GM12878 (cell line): ENCODE results near the gene IL27RA. TPM values are rescaled to one million over a fixed set of nuclear protein-coding genes. Genes with fewer than 3 reads are reported as not detected.

ENCODE experiments used
- ATAC-seq: fragments of 200-7000 bp; cut with Tn5 transposase; 3 replicates; pipeline ENCODE4 v1.9.1; 2020; ENCODE audit warnings: mild to moderate bottlenecking, moderate library complexity
- BruUV-seq: library from RNA; stranded (reverse); fragments of 400-500 nt; replicated peaks from 2 replicates; lab custom pipeline; 2021; lab: Mats Ljungman, UMichigan
- CTCF ChIA-PET: fragments of 300-600 bp; sonication (Branson Sonifier 250); formaldehyde crosslinking; extraction: SDS; loops from one replicate; lab custom pipeline; 2021; ENCODE audit warnings: inconsistent platforms; lab: Yijun Ruan, JAX
- POLR2A ChIA-PET: fragments of 350-600 bp; formaldehyde crosslinking; extraction: SDS; loops from one replicate; lab custom pipeline; 2021; ENCODE audit warnings: inconsistent platforms; lab: Charles Lee
- RAD21 ChIA-PET: fragments of 300-600 bp; sonication (Branson Sonifier 250); formaldehyde crosslinking; loops from one replicate; lab custom pipeline; 2023; ENCODE audit warnings: antibody characterized with exemption; ENCODE audit not compliant: unreplicated experiment; lab: Charles Lee
- SMC1A ChIA-PET: fragments of 300-600 bp; sonication (Branson Sonifier 250); formaldehyde crosslinking; loops from one replicate; lab custom pipeline; 2023; ENCODE audit not compliant: unreplicated experiment, uncharacterized antibody; lab: Charles Lee
- DNase-seq: peaks from one replicate; pipeline ENCODE4 v3.0.0-alpha.2; 2011; ENCODE audit warnings: low read depth, low spot score
- FAIRE-seq: peaks from 3 replicates; lab custom pipeline; 2011; peaks lifted over from hg19 to GRCh38; lab: Jason Lieb, UNC
- H2AFZ ChIP-seq: 2 replicates; pipeline ENCODE4 v1.6.0; 2011; ENCODE audit warnings: low read depth, low read length, control low read depth; ENCODE audit not compliant: control insufficient read depth
- H3K27ac ChIP-seq: 2 replicates; pipeline ENCODE4 v1.5.1; 2011; ENCODE audit warnings: control low read depth; ENCODE audit not compliant: control insufficient read depth, insufficient read depth
- H3K27me3 ChIP-seq, 2 experiments: replicated peaks in 1 of 2; 2 replicates each; pipeline versions ENCODE4 v1.6.0 to v1.6.1; 2011; ENCODE audit warnings: low read length in 1 of 2; ENCODE audit not compliant: control insufficient read depth in 2 of 2, insufficient read depth in 2 of 2
- H3K36me3 ChIP-seq, 2 experiments: 2 replicates each; pipeline ENCODE4 v1.5.1; 2011; ENCODE audit warnings: low read length in 1 of 2; ENCODE audit not compliant: control insufficient read depth in 2 of 2, insufficient read depth in 2 of 2
- H3K4me1 ChIP-seq: 2 replicates; pipeline ENCODE4 v1.6.1; 2011; ENCODE audit warnings: mild to moderate bottlenecking, low read length, moderate library complexity, mixed read lengths; ENCODE audit not compliant: control insufficient read depth, insufficient read depth
- H3K4me2 ChIP-seq: 2 replicates; pipeline ENCODE4 v1.6.0; 2011; ENCODE audit warnings: control low read depth; ENCODE audit not compliant: control insufficient read depth, insufficient read depth
- H3K4me3 ChIP-seq: fragments of 200-600 bp; sonication (generic); 2 replicates; pipeline ENCODE4 v1.5.1; 2016
- H3K79me2 ChIP-seq: 2 replicates; pipeline ENCODE4 v1.6.0; 2011; ENCODE audit warnings: low read length; ENCODE audit not compliant: control insufficient read depth, insufficient read depth
- H3K9ac ChIP-seq: 2 replicates; pipeline ENCODE4 v1.8.0; 2011; ENCODE audit warnings: low read length, control low read depth, mixed read lengths; ENCODE audit not compliant: control insufficient read depth, insufficient read depth
- H3K9me3 ChIP-seq: replicated peaks from 3 replicates; pipeline ENCODE4 v1.5.1; 2011; ENCODE audit warnings: mild to moderate bottlenecking, low read length; ENCODE audit not compliant: control insufficient read depth, insufficient read depth
- H4K20me1 ChIP-seq: 2 replicates; pipeline ENCODE4 v1.6.0; 2011; ENCODE audit not compliant: control insufficient read depth, insufficient read depth
- BMI1 ChIP-seq: fragments of 450-650 bp; IDR thresholded peaks from 2 replicates; pipeline ENCODE4 v1.6.1; 2016; ENCODE audit warnings: mild to moderate bottlenecking, moderate library complexity, borderline replicate concordance
- EED ChIP-seq: sonication (generic); IDR thresholded peaks from 2 replicates; pipeline ENCODE4 v1.6.1; 2016; ENCODE audit warnings: antibody characterized with exemption, low read depth
- HCFC1 ChIP-seq: fragments of 150-350 bp; IDR thresholded peaks from 2 replicates; pipeline ENCODE4 v1.6.1; 2014; ENCODE audit warnings: low read length
- KDM1A ChIP-seq: fragments of 200-600 bp; sonication (generic); IDR thresholded peaks from 2 replicates; pipeline ENCODE4 v1.6.1; 2016; ENCODE audit warnings: borderline replicate concordance
- PAX5 ChIP-seq: IDR thresholded peaks from 2 replicates; pipeline ENCODE4 v1.6.1; 2011; ENCODE audit warnings: low read depth, low read length, borderline replicate concordance
- POLR2AphosphoS2 ChIP-seq: IDR thresholded peaks from 2 replicates; pipeline ENCODE4 v1.6.1; 2011; ENCODE audit warnings: low read depth, mild to moderate bottlenecking, low read length, improper control_type of control experiment, moderate library complexity
- POLR2AphosphoS5 ChIP-seq: IDR thresholded peaks from 2 replicates; pipeline ENCODE4 v1.6.1; 2011; ENCODE audit warnings: mild to moderate bottlenecking, low read length, inconsistent platforms
- RUNX3 ChIP-seq: IDR thresholded peaks from 2 replicates; pipeline ENCODE4 v1.6.1; 2012; ENCODE audit warnings: low read length, inconsistent platforms
- SIN3A ChIP-seq: IDR thresholded peaks from 2 replicates; pipeline ENCODE4 v1.6.1; 2012; ENCODE audit warnings: low read depth, low read length, improper control_type of control experiment
- SMAD1 ChIP-seq: fragments of 450-650 bp; IDR thresholded peaks from 2 replicates; pipeline ENCODE4 v1.6.1; 2018; ENCODE audit warnings: mild to moderate bottlenecking, low read depth; ENCODE audit not compliant: partially characterized antibody
- SREBF1 ChIP-seq: IDR thresholded peaks from 2 replicates; pipeline ENCODE4 v1.6.1; 2012; ENCODE audit warnings: mild to moderate bottlenecking, low read length
- SUPT20H ChIP-seq: IDR thresholded peaks from 2 replicates; pipeline ENCODE4 v1.6.1; 2011; ENCODE audit warnings: low read depth, mild to moderate bottlenecking, low read length, moderate library complexity, borderline replicate concordance; ENCODE audit not compliant: control insufficient read depth
- TCF12 ChIP-seq: IDR thresholded peaks from 2 replicates; pipeline ENCODE4 v1.6.1; 2011; ENCODE audit warnings: low read depth, mild to moderate bottlenecking, low read length
- WGBS: methylation state at CpG from one replicate; pipeline ENCODE4 v1.1.6; 2016; ENCODE audit warnings: low lambda C conversion rate; ENCODE audit not compliant: insufficient replicate concordance, insufficient coverage; ENCODE audit errors: missing lambda C conversion rate; 5-methylcytosine and 5-hydroxymethylcytosine counted together
- in situ Hi-C: fragments of 300-500 bp; cut with MboI; formaldehyde crosslinking; loops from 9 replicates; pipeline ENCODE4 v1.14.3; 2018; ENCODE audit warnings: mixed read lengths
- intact Hi-C: fragments of 100-400 bp; cut with micrococcal nuclease; formaldehyde crosslinking; loops from one replicate; pipeline ENCODE4 v1.14.2; 2022; ENCODE audit not compliant: unreplicated experiment
- polyA plus RNA-seq, 11 experiments: library from polyadenylated mRNA; depleted of rRNA in 4 of 11; unstranded in 6 of 11; stranded (reverse) in 5 of 11; fragments of >200 nt; fragmentation: Nextera tagmentation in 4 of 11; fragmentation: Illumina TruSeq in 1 of 11; extraction: Ambion mirVana in 4 of 11; extraction: Trizol in 1 of 11; gene quantifications; 1 replicate in 1 of 11; 2 replicates in 10 of 11; pipeline versions ENCODE4 v1.2.1 to v1.2.3, GENCODE V29; 2011 to 2016; ENCODE audit warnings: inconsistent platforms in 2 of 11, missing spikeins in 2 of 11, low read depth in 1 of 11
- total RNA-seq, 4 experiments: library from RNA; depleted of rRNA in 3 of 4; stranded (reverse); fragments of >200 nt in 3 of 4; fragmentation: Illumina TruSeq in 1 of 4; extraction: Trizol in 1 of 4; gene quantifications; 2 replicates each; pipeline versions ENCODE4 v1.2.1 to v1.2.3, GENCODE V29; 2013 to 2021
- TF ChIP-seq, protein P1 (sequence below): fragments of 450-650 bp; IDR thresholded peaks from 2 replicates; pipeline ENCODE4 v1.6.1; 2016; ENCODE audit warnings: mild to moderate bottlenecking
- TF ChIP-seq, protein P2 (sequence below): fragments of 450-650 bp; IDR thresholded peaks from 2 replicates; pipeline ENCODE4 v1.6.1; 2018; ENCODE audit warnings: mild to moderate bottlenecking, low read depth, moderate library complexity; ENCODE audit not compliant: partially characterized antibody
- TF ChIP-seq, protein P3 (sequence below): IDR thresholded peaks from 2 replicates; pipeline ENCODE4 v1.6.1; 2012; ENCODE audit warnings: low read length, inconsistent platforms

IL27RA gene
- total and polyA plus RNA-seq, 10 of the 15 experiments (the other 5 are each of a cell fraction or from before 2014, with no cell fraction given) = 8.4 to 63.5 (median 41.2) TPM

DNA sequence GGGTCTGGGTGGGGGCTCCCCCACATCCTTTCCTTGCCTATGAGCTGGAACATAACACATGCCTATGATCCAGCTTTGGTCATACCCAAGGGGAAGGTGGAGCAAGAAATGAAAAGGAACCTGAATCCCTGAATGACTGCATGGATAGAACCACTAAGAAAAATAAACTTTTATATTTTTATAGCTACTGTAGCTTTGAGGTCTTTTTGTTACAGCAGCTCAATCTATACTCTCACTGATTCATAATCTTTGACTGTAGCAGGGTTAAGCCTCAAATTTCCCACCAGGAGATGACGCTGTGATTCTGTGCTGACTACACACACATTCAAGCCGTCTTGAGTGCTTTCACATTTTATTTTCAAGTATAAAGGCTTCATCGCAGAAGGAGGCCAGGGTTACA, 21.5 kb downstream of the IL27RA start (continued):
- TF ChIP-seq SREBF1 (no peak), SMAD1 (no peak)
- TF ChIP-seq, protein P1, sequence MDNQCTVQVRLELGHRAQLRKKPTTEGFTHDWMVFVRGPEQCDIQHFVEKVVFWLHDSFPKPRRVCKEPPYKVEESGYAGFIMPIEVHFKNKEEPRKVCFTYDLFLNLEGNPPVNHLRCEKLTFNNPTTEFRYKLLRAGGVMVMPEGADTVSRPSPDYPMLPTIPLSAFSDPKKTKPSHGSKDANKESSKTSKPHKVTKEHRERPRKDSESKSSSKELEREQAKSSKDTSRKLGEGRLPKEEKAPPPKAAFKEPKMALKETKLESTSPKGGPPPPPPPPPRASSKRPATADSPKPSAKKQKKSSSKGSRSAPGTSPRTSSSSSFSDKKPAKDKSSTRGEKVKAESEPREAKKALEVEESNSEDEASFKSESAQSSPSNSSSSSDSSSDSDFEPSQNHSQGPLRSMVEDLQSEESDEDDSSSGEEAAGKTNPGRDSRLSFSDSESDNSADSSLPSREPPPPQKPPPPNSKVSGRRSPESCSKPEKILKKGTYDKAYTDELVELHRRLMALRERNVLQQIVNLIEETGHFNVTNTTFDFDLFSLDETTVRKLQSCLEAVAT = no peak
- TF ChIP-seq, protein P2, sequence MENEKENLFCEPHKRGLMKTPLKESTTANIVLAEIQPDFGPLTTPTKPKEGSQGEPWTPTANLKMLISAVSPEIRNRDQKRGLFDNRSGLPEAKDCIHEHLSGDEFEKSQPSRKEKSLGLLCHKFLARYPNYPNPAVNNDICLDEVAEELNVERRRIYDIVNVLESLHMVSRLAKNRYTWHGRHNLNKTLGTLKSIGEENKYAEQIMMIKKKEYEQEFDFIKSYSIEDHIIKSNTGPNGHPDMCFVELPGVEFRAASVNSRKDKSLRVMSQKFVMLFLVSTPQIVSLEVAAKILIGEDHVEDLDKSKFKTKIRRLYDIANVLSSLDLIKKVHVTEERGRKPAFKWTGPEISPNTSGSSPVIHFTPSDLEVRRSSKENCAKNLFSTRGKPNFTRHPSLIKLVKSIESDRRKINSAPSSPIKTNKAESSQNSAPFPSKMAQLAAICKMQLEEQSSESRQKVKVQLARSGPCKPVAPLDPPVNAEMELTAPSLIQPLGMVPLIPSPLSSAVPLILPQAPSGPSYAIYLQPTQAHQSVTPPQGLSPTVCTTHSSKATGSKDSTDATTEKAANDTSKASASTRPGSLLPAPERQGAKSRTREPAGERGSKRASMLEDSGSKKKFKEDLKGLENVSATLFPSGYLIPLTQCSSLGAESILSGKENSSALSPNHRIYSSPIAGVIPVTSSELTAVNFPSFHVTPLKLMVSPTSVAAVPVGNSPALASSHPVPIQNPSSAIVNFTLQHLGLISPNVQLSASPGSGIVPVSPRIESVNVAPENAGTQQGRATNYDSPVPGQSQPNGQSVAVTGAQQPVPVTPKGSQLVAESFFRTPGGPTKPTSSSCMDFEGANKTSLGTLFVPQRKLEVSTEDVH = no peak

DNA sequence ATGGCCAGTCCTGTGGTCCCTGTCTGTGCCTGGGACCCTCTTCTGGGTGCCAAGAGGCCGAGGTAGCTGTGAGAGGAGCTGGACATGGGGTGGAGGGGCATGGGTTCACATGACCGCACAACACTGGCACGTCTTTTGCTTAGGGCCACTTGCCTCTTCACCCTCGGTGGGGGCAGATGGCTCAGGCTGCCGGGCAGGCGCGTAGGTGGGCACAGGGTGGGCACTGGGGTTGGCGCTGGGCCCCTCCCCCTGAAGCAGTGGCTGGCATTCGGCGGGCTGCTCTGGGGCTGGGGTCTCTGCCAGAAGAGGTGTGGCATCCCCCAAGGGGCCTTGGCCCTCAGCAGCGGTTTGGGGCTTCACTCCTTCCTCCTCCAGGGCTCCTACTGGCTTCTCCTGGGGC, 21.9 kb downstream of the IL27RA start:
- Histone ChIP-seq H3K4me1 (no peaks in the 10 kb centered on the region), H3K27me3 (peaks cover 0 to 2% of the 10 kb centered on the region in 2 experiments; a peak in 3 of 4 replicates), H3K79me2 (no peaks in the 10 kb centered on the region), H3K4me3 (no peak overlapping the region), H3K27ac (no peak overlapping the region), H3K9me3 (no peaks in the 10 kb centered on the region), H2AFZ (no peak overlapping the region), H3K9ac (no peak overlapping the region), H4K20me1 (no peaks in the 10 kb centered on the region), H3K36me3 (peaks cover 8 to 10% of the 10 kb centered on the region in 2 experiments; a peak in 3 of 4 replicates), H3K4me2 (no peak overlapping the region)
- DNase-seq (no peak), ATAC-seq (no peak), FAIRE-seq (no peak)
- intact Hi-C loops (no loop called here), in situ Hi-C loops (loop anchor here (25.0 kb wide), 1 partner anchor 766 kb away; no protein-coding TSS in a partner anchor)
- BruUV-seq = no TSS peak
- 85% methylated on average over 10 of the region's 11 CpGs for WGBS
- SMC1A ChIA-PET = interaction anchor here (0.6 to 1.2 kb wide), 3 partner anchors 11 to 443 kb away, joined by 3 to 6 read pairs (median 3); partner anchors contain the start of genes GIPC1 and MISP3
- CTCF ChIA-PET = interaction anchor here (1.6 to 2.4 kb wide), 2 partner anchors 10 to 14 kb away, joined by 5 to 14 read pairs; no protein-coding TSS in a partner anchor
- POLR2A ChIA-PET = interaction anchor here (1.5 kb wide), 1 partner anchor 48 kb away, joined by 5 read pairs; the partner anchor contains the start of gene RFX1
- RAD21 ChIA-PET = interaction anchor here (0.6 to 1.0 kb wide), 2 partner anchors 9 to 92 kb away, joined by 3 read pairs; no protein-coding TSS in a partner anchor
- TF ChIP-seq HCFC1 = no peak
- no peak for TF ChIP-seq RUNX3
- TF ChIP-seq POLR2AphosphoS2 = 0 out of 2 replicates have a peak, but pooled peaks have one; percentile 29
- TF ChIP-seq KDM1A = no peak
- no peak for TF ChIP-seq TCF12
- TF ChIP-seq, protein P3, sequence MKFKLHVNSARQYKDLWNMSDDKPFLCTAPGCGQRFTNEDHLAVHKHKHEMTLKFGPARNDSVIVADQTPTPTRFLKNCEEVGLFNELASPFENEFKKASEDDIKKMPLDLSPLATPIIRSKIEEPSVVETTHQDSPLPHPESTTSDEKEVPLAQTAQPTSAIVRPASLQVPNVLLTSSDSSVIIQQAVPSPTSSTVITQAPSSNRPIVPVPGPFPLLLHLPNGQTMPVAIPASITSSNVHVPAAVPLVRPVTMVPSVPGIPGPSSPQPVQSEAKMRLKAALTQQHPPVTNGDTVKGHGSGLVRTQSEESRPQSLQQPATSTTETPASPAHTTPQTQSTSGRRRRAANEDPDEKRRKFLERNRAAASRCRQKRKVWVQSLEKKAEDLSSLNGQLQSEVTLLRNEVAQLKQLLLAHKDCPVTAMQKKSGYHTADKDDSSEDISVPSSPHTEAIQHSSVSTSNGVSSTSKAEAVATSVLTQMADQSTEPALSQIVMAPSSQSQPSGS = no peak
- no peak for TF ChIP-seq SIN3A
- TF ChIP-seq PAX5 = no peak
- TF ChIP-seq POLR2AphosphoS5 = 0 out of 2 replicates have a peak, but pooled peaks have one; percentile 43
- TF ChIP-seq, protein P1 = no peak
- TF ChIP-seq EED = no peak
- no peak for TF ChIP-seq SUPT20H
- no peak for TF ChIP-seq BMI1
